GM18951 (cell line): ENCODE data around the gene NIPAL3.

Experiments
- POLR2A ChIP-seq: IDR thresholded peaks from 4 replicates; pipeline ENCODE4 v1.6.1; 2011; ENCODE audit warnings: mild to moderate bottlenecking; ENCODE audit not compliant: insufficient read length, insufficient read depth; ENCODE audit errors: extremely low read depth
- in situ Hi-C: fragments of 300-500 bp; cut with MboI; formaldehyde crosslinking; loops from one replicate; pipeline ENCODE4 v1.12.0; 2022; ENCODE audit warnings: low sequenced_read_pairs, mixed read lengths, inconsistent platforms; ENCODE audit not compliant: unreplicated experiment

Gene NIPAL3

DNA sequence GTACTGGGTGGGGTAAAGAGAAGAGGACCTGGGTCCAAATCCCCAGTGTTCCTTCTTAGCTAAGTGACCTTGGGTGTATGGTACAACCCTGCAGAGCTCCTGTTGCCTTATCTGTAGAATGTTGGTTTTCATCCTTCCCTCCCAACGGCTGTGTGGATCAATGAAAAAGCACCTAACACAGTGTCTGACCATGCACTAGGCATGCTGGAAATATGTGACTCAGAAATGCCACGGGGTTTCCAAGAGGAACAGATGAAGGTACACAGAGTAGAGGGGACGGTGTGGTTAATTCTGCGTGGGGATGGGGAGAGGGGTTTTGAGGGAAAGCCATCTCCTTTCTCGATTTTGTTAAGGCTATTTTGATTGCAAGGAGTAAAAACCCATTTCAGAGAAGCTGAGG is 8.6 kb downstream of the NIPAL3 start:
- no peak for TF ChIP-seq POLR2A
- in situ Hi-C loops: no loop called here

- in situ Hi-C loops: no loop called here
- TF ChIP-seq POLR2A: no peak
Measured at GRCh38 chr1:24424990-24425389, 9.4 kb downstream of the NIPAL3 start.

- in situ Hi-C loops: no loop called here
- no peak for TF ChIP-seq POLR2A
Measured at GRCh38 chr1:24425441-24425840, 9.8 kb downstream of the NIPAL3 start.

GRCh38 chr1:24425922-24426321 is 10.3 kb downstream of the NIPAL3 start:
- in situ Hi-C loops: no loop called here
- TF ChIP-seq POLR2A: no peak

- TF ChIP-seq POLR2A: no peak
- in situ Hi-C loops: no loop called here
Measured at GRCh38 chr1:24426744-24427544, 11.3 kb downstream of the NIPAL3 start.

DNA sequence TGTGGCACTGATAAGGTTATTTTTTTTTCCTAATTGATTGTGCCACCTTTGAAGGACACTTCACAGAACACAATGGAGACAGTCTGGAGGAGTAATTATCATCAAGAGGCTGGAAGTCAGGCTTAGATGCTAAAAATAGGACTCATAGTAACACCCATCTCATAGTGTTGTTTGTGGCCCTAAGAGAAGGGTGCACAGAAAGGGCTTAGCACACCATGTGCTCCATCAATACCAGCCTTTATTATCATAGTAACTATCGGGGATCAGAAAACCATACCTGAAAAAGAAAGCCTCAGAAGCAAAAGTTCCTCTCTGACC is 11.9 kb downstream of the NIPAL3 start:
- in situ Hi-C loops: no loop called here
- TF ChIP-seq POLR2A: no peak

DNA sequence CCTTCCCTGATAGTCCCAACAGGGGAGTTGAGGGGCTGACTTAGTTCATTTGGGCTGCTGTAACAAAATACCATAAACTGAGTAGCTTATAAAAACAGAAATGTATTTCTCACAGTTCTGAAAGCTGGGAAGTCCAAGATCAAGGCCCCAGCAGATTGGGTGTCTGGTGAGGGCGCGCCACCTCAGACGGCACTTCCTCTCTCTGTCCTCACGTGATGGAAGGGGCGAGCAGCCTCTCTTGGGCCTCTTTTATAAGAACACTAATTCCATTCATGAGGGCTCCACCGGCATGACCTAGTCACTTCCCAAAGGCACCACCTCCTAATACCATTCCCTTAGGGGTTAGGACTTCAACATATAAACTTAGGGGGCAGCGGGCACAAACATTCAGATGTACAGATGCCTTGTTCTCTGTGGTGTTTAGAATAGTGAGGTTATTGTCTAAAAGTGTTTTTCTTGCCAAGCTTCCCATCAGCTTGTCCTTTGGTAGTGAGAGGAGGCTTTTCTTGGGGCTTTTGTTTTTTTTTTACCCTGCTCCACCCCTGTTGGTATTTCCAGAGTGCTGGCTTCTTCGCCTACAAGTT is 20.3 kb downstream of the NIPAL3 start:
- in situ Hi-C loops: no loop called here
- TF ChIP-seq POLR2A: no peak

DNA sequence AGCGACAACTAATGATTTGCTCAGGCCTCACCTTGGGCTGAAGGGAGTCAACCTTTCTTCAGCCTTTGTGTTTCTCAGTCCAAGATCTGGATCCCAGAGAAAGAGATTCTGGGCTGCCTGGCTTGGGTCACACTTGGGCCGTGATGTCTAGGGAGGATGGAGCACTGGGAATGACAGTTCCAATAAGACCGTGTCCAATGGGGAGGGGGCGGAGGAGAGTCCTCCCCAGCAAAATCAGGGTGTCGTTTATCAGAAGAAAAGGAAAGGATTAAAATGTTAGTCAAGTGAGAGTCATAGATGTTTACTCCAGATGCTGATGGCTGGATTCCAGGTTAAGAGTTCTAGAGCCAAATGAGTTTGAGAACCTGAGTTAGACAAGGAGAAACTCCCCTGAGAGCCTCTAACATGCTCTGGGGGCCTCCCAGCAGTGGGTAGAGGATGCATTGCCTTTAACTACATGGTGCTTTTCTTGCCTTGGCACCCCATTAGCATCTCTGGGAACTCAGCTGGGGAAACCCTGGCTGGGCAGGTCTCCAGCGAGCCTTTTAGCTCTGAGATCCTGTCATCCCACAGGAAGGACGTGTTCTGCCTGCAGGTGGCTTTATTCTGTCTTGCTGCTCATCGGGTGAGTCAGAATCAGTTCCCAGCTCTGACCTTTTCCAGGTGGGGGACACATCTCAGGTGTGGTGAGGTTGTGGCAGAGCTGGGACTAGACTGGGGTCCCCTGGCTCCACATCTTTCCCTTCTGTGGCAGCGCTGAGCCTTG is 22.2 kb downstream of the NIPAL3 start:
- TF ChIP-seq POLR2A: no peak
- in situ Hi-C loops: no loop called here

DNA sequence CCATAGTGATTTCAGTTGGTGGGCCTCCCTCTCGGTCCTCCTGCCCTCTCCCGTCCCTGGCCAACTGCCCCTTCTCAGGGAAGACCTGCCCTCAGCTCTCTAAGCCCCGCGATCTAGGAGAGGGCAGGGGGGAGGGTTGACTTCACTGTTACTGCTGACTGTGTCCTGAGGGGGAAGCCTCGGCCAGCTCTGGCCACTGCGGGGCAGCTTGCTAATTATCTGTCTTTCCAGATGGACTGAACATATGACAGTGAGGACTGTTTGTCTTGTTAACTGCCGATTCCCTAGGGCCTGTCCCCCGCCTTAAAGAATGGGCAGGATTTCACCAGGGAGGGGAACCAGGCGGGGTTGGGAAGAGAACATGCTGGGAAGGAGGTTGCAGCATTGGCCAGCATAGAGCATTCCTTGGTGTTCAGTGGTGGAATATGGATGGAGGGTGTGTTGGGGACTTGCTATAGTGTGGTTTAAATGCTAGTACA is 22.9 kb downstream of the NIPAL3 start:
- in situ Hi-C loops: no loop called here
- TF ChIP-seq POLR2A: no peak

DNA sequence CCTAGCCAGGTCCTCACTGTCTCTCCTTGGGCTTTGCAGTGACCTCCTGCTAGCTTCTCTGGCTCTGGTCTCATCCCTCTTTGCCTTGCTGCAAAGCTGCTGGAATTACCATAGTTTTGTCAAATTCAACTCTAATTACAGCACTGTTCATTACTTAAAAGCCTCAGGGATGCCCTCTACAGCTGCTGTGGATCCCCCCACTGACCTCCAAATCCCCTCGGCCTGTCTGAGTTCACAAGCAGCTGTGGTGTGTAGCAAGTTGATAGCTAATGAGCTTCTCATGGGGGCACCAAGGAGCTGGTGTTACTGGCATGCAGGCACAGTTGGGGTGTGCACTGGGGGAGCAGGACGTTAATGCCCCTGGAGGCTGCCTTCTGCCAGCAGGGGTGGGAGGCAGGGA is 24.8 kb downstream of the NIPAL3 start:
- in situ Hi-C loops: no loop called here
- no peak for TF ChIP-seq POLR2A

- TF ChIP-seq POLR2A: no peak
- in situ Hi-C loops: no loop called here
Measured at GRCh38 chr1:24441480-24441879, 25.9 kb downstream of the NIPAL3 start.

GRCh38 chr1:24441996-24442668 is 26.5 kb downstream of the NIPAL3 start:
- no peak for TF ChIP-seq POLR2A
- in situ Hi-C loops: no loop called here

DNA sequence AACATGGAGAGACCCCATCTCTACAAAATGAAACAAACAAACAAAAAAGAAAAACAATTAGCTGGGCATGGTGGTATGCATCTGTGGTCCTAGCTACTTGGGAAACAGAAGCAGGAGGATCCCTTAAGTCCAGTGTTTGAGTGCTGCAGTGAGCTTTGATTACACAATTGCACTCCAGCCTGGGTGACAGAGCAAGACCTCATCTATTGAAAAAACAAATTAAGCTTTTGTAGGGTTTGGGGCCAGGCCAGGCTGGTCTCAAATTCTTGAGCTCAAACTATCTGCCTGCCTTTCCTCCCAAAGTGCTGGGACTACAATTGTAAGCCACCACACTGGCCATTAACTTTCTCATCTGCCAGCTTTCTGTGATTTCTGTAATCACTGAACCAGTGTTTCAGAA is 27.2 kb downstream of the NIPAL3 start:
- TF ChIP-seq POLR2A: no peak
- in situ Hi-C loops: no loop called here
